Panc1 (cell line): ENCODE data around the gene NTNG1. TPM values are rescaled to one million over a fixed set of nuclear protein-coding genes. Genes with fewer than 3 reads are reported as not detected.

Source experiments
- ATAC-seq: fragments of 200-7000 bp; cut with Tn5 transposase; 2 replicates; pipeline ENCODE4 v1.9.1; 2020; ENCODE audit warnings: mild to moderate bottlenecking, moderate library complexity
- BruUV-seq: library from RNA; stranded (reverse); fragments of 400-500 nt; replicated peaks from 2 replicates; lab custom pipeline; 2021; lab: Mats Ljungman, UMichigan
- CTCF ChIA-PET: fragments of 300-600 bp; sonication (Branson Sonifier 250); formaldehyde crosslinking; loops from one replicate; lab custom pipeline; 2022; ENCODE audit warnings: antibody characterized with exemption; lab: Charles Lee
- POLR2A ChIA-PET: fragments of 300-600 bp; sonication (Branson Sonifier 250); formaldehyde crosslinking; loops from one replicate; lab custom pipeline; 2022; ENCODE audit warnings: antibody characterized with exemption; lab: Charles Lee
- DNase-seq: peaks from one replicate; pipeline ENCODE4 v3.0.0-alpha.2; 2010; ENCODE audit warnings: low read depth, low spot score
- H3K27ac ChIP-seq: 2 replicates; pipeline ENCODE4 v1.5.1; 2011; ENCODE audit warnings: mild to moderate bottlenecking, low read length, inconsistent platforms
- H3K27me3 ChIP-seq: fragments of 200-500 bp; sonication (Bioruptor generic); 2 replicates; pipeline ENCODE4 v1.6.0; 2014; ENCODE audit warnings: low read length, inconsistent platforms; ENCODE audit not compliant: control insufficient read depth, insufficient read depth
- H3K36me3 ChIP-seq: fragments of 200-500 bp; sonication (Bioruptor generic); 2 replicates; pipeline ENCODE4 v1.5.1; 2014; ENCODE audit warnings: inconsistent platforms, mild to moderate bottlenecking, low read length, moderate library complexity; ENCODE audit not compliant: control insufficient read depth, insufficient read depth
- H3K4me1 ChIP-seq: 2 replicates; pipeline ENCODE4 v1.5.1; 2011; ENCODE audit warnings: inconsistent platforms, mild to moderate bottlenecking, low read length, moderate library complexity; ENCODE audit not compliant: control insufficient read depth, insufficient read depth
- H3K4me3 ChIP-seq, 2 experiments: 2 replicates each; pipeline ENCODE4 v1.5.1; 2011 to 2012; ENCODE audit warnings: low read depth in 2 of 2, low read length in 2 of 2, mild to moderate bottlenecking in 2 of 2, inconsistent platforms in 1 of 2, moderate library complexity in 1 of 2
- H3K9me3 ChIP-seq: fragments of 200-500 bp; sonication (Bioruptor generic); 2 replicates; pipeline ENCODE4 v1.5.1; 2014; ENCODE audit warnings: low read depth, mild to moderate bottlenecking, inconsistent platforms, low read length, moderate library complexity; ENCODE audit not compliant: control insufficient read depth, insufficient read depth
- POLR2AphosphoS5 ChIP-seq: IDR thresholded peaks from 2 replicates; pipeline ENCODE4 v1.6.1; 2012; ENCODE audit warnings: mild to moderate bottlenecking, low read depth, low read length, moderate library complexity
- SIN3A ChIP-seq: IDR thresholded peaks from 2 replicates; pipeline ENCODE4 v1.6.1; 2012; ENCODE audit warnings: low read depth, mild to moderate bottlenecking, low read length, moderate library complexity, borderline replicate concordance; ENCODE audit not compliant: insufficient read depth
- TCF7L2 ChIP-seq: IDR thresholded peaks from 2 replicates; pipeline ENCODE4 v1.6.1; 2011; ENCODE audit warnings: mild to moderate bottlenecking, low read depth, low read length, inconsistent platforms
- in situ Hi-C: cut with HindIII; loops from 2 replicates; pipeline ENCODE4 v1.10.0; 2016; ENCODE audit warnings: low sequenced_read_pairs, low pct_unique_long_range_greater_than_20kb
- intact Hi-C: fragments of 100-400 bp; cut with micrococcal nuclease; formaldehyde crosslinking; loops from one replicate; pipeline ENCODE4 v1.10.0; 2022; ENCODE audit not compliant: unreplicated experiment
- total RNA-seq: library from RNA; stranded (reverse); gene quantifications from one replicate; pipeline ENCODE4 v1.2.1, GENCODE V29; 2021; ENCODE audit not compliant: unreplicated experiment
- TF ChIP-seq, protein P1 (sequence below), 2 experiments: IDR thresholded peaks; 2 replicates each; pipeline ENCODE4 v1.6.1; 2011 to 2012; ENCODE audit warnings: low read depth in 2 of 2, control low read depth in 1 of 2, low read length in 1 of 2, mild to moderate bottlenecking in 1 of 2, moderate library complexity in 1 of 2; ENCODE audit not compliant: insufficient read depth in 1 of 2
- TF ChIP-seq, protein P2 (sequence below): fragments of 450-650 bp; IDR thresholded peaks from 2 replicates; pipeline ENCODE4 v1.5.1; 2017; ENCODE audit warnings: mild to moderate bottlenecking

Gene NTNG1
- total RNA-seq, 1 experiment from 2014 or later: 0.13 TPM

DNA sequence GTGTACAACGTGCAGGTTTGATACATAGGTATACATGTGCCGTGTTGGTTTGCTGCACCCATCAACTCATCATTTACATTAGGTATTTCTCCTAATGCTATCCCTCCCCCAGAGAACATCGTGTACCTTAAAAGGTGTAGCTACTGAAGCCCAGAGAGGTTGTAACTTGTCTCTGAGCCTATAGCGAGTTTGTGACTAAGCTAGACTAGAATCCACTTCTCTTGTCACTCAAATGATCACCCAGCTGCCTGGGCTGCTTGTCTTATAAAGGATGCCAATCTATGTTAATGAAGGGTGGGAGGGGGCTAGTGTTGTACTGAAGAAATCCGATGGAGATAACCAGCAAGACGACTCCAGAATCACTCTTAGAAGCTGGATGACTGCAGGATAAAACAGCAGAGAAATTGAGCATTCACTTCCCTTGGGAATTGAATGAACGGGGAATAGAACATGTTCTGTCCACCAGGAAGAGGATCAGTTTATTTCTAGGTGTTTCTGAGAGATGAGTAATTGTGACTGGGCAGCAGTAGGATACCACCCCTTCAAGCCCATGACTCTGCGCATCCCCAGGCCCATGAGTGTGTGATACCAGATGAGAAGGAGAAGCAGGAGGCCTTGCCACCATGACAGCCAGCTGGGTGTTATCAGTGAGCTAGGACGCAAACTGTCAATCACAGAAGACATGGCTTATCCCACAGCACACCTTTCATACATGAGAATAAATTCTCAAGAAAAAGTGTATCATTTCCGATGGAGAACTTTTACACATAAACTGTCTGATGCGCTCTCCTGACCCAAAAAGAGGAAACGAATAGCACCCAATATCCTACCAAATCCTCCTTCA is 390.4 kb downstream of the NTNG1 start:
- Histone ChIP-seq H3K4me3 (no peak overlapping the region), H3K4me1 (no peaks in the 10 kb centered on the region), H3K36me3 (no peaks in the 10 kb centered on the region), H3K27ac (no peak overlapping the region), H3K9me3 (no peaks in the 10 kb centered on the region), H3K27me3 (no peaks in the 10 kb centered on the region)
- CTCF ChIA-PET: no interaction called here
- DNase-seq (no peak), ATAC-seq (no peak)
- in situ Hi-C loops: no loop called here
- intact Hi-C loops: loop anchor here (5.0 kb wide), 1 partner anchor 221 kb away; no protein-coding TSS in a partner anchor
- no TSS peak for BruUV-seq
- TF ChIP-seq POLR2AphosphoS5 (no peak), TCF7L2 (no peak), SIN3A (no peak)
- TF ChIP-seq, protein P1, sequence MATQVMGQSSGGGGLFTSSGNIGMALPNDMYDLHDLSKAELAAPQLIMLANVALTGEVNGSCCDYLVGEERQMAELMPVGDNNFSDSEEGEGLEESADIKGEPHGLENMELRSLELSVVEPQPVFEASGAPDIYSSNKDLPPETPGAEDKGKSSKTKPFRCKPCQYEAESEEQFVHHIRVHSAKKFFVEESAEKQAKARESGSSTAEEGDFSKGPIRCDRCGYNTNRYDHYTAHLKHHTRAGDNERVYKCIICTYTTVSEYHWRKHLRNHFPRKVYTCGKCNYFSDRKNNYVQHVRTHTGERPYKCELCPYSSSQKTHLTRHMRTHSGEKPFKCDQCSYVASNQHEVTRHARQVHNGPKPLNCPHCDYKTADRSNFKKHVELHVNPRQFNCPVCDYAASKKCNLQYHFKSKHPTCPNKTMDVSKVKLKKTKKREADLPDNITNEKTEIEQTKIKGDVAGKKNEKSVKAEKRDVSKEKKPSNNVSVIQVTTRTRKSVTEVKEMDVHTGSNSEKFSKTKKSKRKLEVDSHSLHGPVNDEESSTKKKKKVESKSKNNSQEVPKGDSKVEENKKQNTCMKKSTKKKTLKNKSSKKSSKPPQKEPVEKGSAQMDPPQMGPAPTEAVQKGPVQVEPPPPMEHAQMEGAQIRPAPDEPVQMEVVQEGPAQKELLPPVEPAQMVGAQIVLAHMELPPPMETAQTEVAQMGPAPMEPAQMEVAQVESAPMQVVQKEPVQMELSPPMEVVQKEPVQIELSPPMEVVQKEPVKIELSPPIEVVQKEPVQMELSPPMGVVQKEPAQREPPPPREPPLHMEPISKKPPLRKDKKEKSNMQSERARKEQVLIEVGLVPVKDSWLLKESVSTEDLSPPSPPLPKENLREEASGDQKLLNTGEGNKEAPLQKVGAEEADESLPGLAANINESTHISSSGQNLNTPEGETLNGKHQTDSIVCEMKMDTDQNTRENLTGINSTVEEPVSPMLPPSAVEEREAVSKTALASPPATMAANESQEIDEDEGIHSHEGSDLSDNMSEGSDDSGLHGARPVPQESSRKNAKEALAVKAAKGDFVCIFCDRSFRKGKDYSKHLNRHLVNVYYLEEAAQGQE (IDR thresholded peaks at IDR 0.05; ENCODE audit: insufficient read depth in 1 of 2, low read depth in 2 of 2, low read length in 1 of 2): no peak
- TF ChIP-seq, protein P2, sequence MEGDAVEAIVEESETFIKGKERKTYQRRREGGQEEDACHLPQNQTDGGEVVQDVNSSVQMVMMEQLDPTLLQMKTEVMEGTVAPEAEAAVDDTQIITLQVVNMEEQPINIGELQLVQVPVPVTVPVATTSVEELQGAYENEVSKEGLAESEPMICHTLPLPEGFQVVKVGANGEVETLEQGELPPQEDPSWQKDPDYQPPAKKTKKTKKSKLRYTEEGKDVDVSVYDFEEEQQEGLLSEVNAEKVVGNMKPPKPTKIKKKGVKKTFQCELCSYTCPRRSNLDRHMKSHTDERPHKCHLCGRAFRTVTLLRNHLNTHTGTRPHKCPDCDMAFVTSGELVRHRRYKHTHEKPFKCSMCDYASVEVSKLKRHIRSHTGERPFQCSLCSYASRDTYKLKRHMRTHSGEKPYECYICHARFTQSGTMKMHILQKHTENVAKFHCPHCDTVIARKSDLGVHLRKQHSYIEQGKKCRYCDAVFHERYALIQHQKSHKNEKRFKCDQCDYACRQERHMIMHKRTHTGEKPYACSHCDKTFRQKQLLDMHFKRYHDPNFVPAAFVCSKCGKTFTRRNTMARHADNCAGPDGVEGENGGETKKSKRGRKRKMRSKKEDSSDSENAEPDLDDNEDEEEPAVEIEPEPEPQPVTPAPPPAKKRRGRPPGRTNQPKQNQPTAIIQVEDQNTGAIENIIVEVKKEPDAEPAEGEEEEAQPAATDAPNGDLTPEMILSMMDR: no peak
- POLR2A ChIA-PET: no interaction called here

DNA sequence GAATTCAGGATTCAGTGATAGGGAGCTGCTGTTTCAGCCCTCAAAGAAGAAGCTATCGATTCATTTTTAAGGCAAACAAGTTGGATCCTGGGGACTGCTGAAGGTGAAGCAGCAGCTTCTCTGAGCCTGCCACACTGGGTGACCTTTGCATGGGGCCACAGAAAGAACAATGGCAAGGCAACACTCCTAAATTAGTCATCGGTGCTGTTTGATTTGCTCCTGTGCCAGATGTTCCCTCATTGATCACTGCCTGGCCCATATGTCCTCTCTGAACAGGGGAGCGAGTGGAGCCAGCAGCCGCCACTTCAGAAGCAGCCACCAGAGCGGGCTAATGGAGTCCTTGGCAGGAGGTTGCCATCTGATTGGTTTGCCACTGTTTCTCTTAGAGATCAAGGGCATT is 391.5 kb downstream of the NTNG1 start:
- no peak for DNase-seq
- ChIA-PET POLR2A (no interaction called here), CTCF (no interaction called here)
- Histone ChIP-seq H3K27me3 (no peaks in the 10 kb centered on the region), H3K36me3 (no peaks in the 10 kb centered on the region), H3K4me1 (no peaks in the 10 kb centered on the region), H3K9me3 (no peaks in the 10 kb centered on the region), H3K27ac (no peak overlapping the region), H3K4me3 (no peak overlapping the region)
- intact Hi-C loops: loop anchor here (5.0 kb wide), 1 partner anchor 220 kb away; no protein-coding TSS in a partner anchor
- BruUV-seq: no TSS peak
- TF ChIP-seq, protein P2: no peak
- TF ChIP-seq, protein P1 (IDR thresholded peaks at IDR 0.05; ENCODE audit: insufficient read depth in 1 of 2, low read depth in 2 of 2, low read length in 1 of 2): no peak
- no peak for TF ChIP-seq TCF7L2
- TF ChIP-seq POLR2AphosphoS5: no peak
- TF ChIP-seq SIN3A: no peak
- in situ Hi-C loops: no loop called here
- ATAC-seq: no peak
